CD1c-positive myeloid dendritic cell (primary cell): ENCODE data around the gene MICB.
"Not testable (repeated sequence)": the region's sequence is repeated elsewhere in the genome, so short reads cannot be mapped to it uniquely, and the experiment has no call there.

Experiments used
- DNase-seq: peaks from one replicate; pipeline ENCODE4 v3.0.0-alpha.2; 2016; ENCODE audit errors: extremely low spot score

MICB gene

DNA sequence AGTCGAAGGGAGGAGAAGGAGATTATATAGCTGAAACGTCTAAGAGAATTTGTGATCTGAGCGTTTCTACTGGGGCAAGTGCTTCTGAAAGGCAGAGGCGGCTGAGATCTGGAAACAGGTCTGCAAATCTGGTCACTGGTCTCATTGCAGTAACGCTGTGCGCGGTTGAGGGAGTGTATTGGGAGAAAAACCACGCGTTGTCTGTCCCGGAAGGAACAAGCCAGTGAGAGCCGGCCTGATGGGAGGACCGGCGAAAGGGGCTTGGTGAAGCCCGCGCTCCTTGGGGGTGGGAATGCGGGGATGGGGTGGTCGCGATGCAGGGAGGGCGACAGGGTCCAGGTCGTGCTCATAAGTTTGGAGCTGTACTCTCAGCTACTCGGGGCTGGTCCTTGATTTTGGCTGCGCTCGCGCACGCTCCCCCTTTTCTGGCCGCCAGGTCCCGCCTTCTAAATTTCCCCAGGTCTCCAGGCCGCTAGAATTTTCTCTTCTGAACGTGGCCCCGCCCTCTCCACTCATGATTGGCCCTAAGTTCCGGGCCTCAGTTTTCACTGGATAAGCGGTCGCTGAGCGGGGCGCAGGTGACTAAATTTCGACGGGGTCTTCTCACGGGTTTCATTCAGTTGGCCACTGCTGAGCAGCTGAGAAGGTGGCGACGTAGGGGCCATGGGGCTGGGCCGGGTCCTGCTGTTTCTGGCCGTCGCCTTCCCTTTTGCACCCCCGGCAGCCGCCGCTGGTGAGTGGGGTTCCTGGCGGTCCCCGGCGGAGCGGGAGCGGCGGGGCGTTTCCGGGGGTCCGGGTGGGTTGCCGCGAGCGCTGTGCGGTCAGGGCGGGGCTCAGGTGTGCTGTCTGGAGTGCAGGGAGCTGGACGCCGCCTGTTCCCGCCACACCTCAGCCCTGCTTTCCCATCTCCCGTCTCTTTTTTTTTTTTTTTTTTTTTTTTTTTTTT, at the start of gene MICB:
Gene MICB, plus strand, starts transcription at position 615 of the 946 bp plus-strand sequence. Its CDS starts 49 bp downstream, at position 664.
- peak; percentile 88 for DNase-seq

- DNase-seq = peak; percentile 30
Observed at GRCh38 chr6:31450751-31451150, 47.2 kb upstream of the MICB start.

DNA sequence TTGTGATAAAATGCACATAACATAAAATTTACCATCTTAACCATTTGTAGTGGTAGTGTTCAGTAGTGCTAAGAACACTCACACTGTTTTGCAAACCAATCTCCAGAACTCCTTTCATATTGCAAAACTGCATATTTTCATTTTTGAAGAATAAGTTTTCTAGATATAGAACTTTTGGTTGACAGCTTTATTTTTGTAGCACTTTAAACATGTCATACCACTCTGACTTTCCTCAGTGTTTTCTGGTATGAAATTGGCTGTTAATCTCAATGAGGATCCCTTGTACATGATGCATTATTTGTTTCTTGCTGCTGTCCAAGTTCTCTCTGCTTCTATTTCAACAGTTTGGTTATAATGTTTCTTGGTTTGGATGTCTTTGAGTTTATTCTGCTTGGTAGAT, 45.1 kb upstream of the MICB start:
- DNase-seq = no peak

- DNase-seq = peak; percentile 69
Observed at GRCh38 chr6:31453259-31453658, 44.7 kb upstream of the MICB start.

GRCh38 chr6:31459864-31460263, 38.1 kb upstream of the MICB start:
- DNase-seq = not testable (repeated sequence)

GRCh38 chr6:31460361-31461025, 37.5 kb upstream of the MICB start:
- no peak for DNase-seq

DNA sequence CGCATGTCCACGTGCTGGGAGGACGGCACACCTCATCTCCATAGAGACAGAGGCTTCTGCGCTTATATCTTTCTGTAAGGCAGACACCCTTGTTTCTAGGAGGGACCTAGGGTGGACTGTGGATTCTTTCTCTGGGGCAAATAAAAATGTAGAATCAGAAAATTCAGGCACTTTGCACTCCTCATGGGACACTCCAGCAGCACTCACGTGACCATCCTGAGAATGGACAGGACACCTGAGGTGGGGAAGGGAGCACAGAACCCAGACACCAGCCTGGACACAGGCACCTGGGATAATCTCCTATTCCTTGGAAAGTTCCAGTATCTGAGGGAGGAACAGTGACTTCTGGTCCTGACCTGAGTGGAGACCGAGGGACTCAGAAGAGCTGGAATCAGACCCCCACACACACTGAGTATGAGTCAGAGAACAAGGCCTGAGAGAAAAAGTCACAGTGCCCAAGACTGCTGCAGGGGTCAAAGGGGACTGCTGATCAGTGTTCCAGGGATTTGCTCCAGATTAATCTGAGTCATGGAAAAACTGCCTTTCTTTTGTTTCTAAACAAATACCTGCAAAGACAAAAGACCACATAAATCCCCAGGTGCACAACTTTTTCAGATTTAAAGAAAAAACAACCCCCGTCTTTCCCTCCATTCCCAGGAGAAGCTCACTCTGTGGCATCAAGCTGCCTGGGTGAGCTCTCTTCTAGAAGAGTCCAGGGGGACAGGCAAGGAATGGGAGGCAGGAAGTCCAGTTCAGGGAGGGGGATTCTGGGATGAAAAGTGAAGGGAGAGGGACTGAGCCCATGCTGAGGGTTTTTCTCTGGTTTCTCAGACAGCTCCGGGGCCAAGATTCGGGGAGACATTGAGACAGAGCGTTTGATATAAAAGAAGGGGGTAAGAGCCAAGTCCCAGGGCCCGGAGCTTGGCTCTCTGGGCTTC, 35.6 kb upstream of the MICB start:
- DNase-seq = no peak

GRCh38 chr6:31462964-31463870, 34.7 kb upstream of the MICB start:
- DNase-seq = peak; percentile 95

- no peak for DNase-seq
Observed at GRCh38 chr6:31464252-31465184, 33.4 kb upstream of the MICB start.

GRCh38 chr6:31465185-31465536, 32.8 kb upstream of the MICB start:
- no peak for DNase-seq

DNA sequence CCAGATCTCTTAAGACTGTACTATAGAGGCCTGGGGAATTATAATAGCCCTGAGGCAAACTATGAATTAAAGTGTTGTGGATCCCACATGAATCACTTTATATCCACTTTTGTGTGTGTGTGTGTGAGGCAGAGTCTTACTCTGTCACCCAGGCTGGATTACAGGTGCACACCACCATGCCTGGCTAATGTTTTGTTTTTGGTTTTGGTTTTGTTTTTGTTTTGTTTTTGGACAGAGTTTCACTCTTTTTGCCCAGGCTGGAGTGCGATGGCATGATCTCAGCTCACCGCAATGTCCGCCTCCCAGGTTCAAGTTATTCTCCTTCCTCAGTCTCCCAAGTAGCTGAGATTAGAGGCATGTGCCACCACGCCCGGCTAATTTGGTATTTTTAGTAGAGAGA, 32.2 kb upstream of the MICB start:
- no peak for DNase-seq

DNA sequence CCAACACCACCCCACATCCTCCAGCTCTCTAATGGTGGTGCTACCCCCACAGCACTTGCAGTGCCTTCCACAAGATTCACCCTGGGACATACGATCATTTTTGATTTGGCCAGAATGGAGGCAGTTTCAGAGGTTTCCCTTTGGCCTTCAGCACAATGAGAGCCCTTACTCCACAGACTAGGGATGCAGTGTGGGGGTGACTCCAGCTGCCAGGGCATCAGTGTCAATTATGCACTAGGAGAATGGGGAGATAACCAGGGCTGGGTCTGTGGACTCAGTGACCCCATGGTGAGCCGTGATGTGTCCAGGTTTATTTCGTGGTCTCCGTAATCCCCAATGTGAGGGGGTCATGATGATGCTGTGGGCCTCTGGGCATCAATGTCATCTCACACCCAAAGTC, 31.5 kb upstream of the MICB start:
- DNase-seq = no peak

DNA sequence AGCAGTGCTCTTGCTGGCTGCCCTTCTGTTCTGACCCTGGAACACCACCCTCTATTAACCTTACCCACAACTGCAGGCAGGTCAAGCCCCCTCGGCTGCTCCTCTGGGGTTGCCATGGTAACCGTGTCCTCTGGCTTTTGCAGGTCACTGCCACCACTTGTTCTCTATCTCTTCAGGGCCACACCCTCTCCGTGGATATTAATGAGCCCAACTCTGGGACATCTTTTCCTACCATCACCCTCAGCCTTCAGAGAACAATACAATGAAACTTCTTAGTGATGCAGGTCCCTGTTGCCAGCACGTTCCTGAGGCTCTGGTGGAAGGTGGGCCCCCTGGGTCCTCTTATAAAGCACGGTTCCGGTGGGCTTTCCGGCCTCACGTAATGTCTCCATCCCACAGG, 30.8 kb upstream of the MICB start:
- DNase-seq = no peak

DNA sequence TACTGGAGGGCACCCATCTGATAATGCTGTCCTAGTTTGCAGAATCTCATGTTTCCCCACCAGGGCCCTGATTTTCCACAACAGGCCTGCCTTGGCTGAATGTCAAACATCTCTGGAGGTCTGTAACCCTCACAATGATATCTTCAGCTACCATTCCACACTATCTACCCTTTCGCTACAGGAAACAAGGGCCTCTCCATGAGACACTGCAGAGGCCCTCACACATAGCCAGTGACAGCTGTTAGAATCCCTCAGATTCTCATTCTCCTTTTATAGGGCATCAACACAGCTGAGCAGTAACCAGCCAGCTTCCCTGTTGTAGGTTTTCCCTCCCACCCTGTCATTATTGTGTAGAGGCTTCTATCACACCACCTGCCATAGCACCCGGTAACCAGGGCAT, 29.6 kb upstream of the MICB start:
- no peak for DNase-seq

GRCh38 chr6:31470801-31471200, 27.1 kb upstream of the MICB start:
- peak; percentile 85 for DNase-seq

- no peak for DNase-seq
Observed at GRCh38 chr6:31471711-31472110, 26.2 kb upstream of the MICB start.

DNA sequence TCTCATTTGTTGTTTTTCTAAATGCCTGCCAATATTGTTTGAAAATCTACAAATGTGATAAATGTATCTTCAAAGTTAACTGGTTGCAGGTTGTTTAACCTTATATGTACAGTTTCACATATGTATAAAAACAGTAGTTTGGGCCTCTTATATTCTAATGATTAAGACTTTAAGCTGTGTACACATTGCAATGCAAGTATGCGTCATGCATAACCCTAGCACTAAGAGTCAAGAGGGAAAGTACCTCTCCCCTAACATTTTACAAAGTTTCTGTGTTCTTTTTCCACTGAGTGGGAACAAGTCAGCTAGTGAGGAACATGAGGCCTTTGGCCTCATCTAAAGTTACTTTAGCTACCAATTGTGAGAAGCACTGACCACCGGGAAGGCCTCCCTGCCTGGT, 25.7 kb upstream of the MICB start:
- no peak for DNase-seq

DNA sequence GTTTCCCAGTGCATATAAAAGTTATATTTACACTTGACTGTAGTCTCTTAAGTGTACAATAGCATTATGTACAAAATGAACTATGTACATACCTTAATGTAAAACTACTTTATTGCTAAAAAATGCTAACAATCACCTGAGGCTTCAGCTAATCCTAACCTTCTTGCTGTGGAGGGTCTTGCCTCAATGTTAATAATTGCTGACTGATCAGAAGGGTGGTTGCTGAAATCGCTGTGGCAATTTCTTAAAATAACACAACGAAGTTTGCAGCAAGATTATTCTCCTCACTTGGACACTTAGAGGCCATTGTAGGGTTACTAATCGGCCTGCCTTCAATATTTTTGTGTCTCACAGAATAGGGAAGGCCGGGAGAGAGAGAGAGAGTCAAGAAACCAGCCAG, 24.7 kb upstream of the MICB start:
- no peak for DNase-seq

GRCh38 chr6:31473780-31474761, 23.9 kb upstream of the MICB start:
- DNase-seq = peak; percentile 64
